ENCODE measurements around the gene ZNF697.
A peak's percentile ranks its signal among the peaks of the same experiment; 100 is the strongest.

ZNF697 gene

GRCh38 chr1:119683893-119684292 lies 35.8 kb upstream of the ZNF697 start:
- H3K4me3 ChIP-seq (replicated peaks; ENCODE audit: low read depth, low read length) = no peak overlapping the region
- TF ChIP-seq, protein P1, sequence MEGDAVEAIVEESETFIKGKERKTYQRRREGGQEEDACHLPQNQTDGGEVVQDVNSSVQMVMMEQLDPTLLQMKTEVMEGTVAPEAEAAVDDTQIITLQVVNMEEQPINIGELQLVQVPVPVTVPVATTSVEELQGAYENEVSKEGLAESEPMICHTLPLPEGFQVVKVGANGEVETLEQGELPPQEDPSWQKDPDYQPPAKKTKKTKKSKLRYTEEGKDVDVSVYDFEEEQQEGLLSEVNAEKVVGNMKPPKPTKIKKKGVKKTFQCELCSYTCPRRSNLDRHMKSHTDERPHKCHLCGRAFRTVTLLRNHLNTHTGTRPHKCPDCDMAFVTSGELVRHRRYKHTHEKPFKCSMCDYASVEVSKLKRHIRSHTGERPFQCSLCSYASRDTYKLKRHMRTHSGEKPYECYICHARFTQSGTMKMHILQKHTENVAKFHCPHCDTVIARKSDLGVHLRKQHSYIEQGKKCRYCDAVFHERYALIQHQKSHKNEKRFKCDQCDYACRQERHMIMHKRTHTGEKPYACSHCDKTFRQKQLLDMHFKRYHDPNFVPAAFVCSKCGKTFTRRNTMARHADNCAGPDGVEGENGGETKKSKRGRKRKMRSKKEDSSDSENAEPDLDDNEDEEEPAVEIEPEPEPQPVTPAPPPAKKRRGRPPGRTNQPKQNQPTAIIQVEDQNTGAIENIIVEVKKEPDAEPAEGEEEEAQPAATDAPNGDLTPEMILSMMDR (IDR thresholded peaks at IDR 0.05; ENCODE audit: low read depth, low read length, missing control alignments) = no peak
- DNase-seq (ENCODE audit: extremely low read depth, low read depth) = no peak

DNA sequence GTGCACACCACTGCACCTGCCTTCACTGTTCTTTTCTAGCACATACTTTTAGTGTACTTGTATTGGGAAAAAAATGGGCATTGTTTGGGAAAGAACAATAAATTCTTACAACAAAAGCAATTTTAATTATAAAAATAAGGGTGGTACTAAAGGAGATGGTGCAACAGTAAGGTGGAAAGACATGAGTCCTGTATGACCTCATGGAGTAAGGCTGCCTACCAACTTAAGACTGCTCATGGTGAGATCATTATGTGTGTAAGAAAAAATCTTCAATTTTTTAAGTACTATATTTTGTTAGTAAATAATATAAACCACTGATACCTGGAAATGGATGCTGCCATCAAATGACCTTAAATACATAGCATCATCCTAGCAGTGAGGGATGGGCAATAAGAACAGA lies 34.1 kb upstream of the ZNF697 start:
- DNase-seq (ENCODE audit: extremely low read depth, low read depth) = no peak
- no peak overlapping the region for H3K4me3 ChIP-seq (replicated peaks; ENCODE audit: low read depth, low read length)
- TF ChIP-seq, protein P1 (IDR thresholded peaks at IDR 0.05; ENCODE audit: low read depth, low read length, missing control alignments) = no peak

GRCh38 chr1:119681560-119681959 lies 33.5 kb upstream of the ZNF697 start:
- no peak for DNase-seq (ENCODE audit: extremely low read depth, low read depth)
- TF ChIP-seq, protein P1 (IDR thresholded peaks at IDR 0.05; ENCODE audit: low read depth, low read length, missing control alignments) = no peak
- no peak overlapping the region for H3K4me3 ChIP-seq (replicated peaks; ENCODE audit: low read depth, low read length)

DNA sequence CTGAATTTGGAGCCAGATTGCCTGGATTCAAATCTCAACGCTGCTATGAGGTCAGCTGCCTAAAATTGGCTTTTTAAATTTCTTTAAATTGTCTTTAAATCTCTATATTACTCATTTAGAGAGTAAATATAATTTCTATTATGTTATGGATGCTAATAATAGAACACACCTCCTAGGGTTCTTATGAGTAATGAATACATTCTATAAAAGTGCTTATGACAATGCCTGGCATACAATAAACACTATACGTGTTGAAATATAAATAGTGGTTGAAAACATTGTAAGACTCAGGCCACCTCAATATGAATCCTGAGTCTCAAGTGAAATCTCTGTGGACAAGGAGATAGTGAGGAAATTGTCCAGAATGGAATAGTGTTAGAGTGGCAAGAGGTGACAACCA lies 32.7 kb upstream of the ZNF697 start:
- H3K4me3 ChIP-seq (replicated peaks; ENCODE audit: low read depth, low read length) = no peak overlapping the region
- no peak for DNase-seq (ENCODE audit: extremely low read depth, low read depth)
- TF ChIP-seq, protein P1 (IDR thresholded peaks at IDR 0.05; ENCODE audit: low read depth, low read length, missing control alignments) = no peak

- no peak overlapping the region for H3K4me3 ChIP-seq (replicated peaks; ENCODE audit: low read depth, low read length)
- no peak for DNase-seq (ENCODE audit: extremely low read depth, low read depth)
- TF ChIP-seq, protein P1 (IDR thresholded peaks at IDR 0.05; ENCODE audit: low read depth, low read length, missing control alignments) = no peak
Measured at GRCh38 chr1:119680193-119680592, 32.1 kb upstream of the ZNF697 start.

- DNase-seq (ENCODE audit: extremely low read depth, low read depth) = no peak
- no peak overlapping the region for H3K4me3 ChIP-seq (replicated peaks; ENCODE audit: low read depth, low read length)
- TF ChIP-seq, protein P1 (IDR thresholded peaks at IDR 0.05; ENCODE audit: low read depth, low read length, missing control alignments) = no peak
Measured at GRCh38 chr1:119679223-119679622, 31.2 kb upstream of the ZNF697 start.

DNA sequence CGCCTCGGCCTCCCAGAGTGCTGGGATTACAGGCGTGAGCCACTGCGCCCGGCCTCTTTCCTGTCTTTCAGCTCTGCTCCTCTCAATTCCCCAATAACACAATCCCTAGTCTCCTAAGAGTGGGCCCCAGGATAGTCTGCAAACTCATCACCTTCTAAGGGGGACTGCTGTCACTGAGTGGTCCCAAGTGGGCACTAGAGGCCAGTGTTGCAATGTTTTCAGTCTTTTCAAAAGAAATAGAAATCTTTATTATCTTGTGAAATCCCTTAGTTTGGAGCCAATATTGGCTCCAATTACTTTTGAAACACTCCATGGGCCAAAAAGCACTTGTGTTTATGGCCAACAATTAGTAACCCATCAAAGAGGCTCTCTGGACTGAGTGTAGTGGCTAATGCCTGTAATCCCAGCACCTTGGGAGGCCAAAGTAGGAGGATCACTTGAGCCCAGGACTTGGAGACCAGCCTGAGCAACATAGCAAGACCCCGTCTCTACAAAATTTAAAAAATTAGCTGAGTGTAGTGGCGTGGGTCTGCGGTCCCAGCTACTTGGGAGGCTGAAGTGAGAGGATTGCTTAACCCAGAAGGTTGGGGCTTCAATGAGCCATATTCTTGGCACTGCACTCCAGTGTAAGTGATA lies 28.6 kb upstream of the ZNF697 start:
- TF ChIP-seq, protein P1 (IDR thresholded peaks at IDR 0.05; ENCODE audit: low read depth, low read length, missing control alignments) = peak; percentile 13
- no peak for DNase-seq (ENCODE audit: extremely low read depth, low read depth)
- no peak overlapping the region for H3K4me3 ChIP-seq (replicated peaks; ENCODE audit: low read depth, low read length)

Data from HFF-Myc (cell line).